ENCODE results near the gene CSNK1E.

The CSNK1E gene

DNA sequence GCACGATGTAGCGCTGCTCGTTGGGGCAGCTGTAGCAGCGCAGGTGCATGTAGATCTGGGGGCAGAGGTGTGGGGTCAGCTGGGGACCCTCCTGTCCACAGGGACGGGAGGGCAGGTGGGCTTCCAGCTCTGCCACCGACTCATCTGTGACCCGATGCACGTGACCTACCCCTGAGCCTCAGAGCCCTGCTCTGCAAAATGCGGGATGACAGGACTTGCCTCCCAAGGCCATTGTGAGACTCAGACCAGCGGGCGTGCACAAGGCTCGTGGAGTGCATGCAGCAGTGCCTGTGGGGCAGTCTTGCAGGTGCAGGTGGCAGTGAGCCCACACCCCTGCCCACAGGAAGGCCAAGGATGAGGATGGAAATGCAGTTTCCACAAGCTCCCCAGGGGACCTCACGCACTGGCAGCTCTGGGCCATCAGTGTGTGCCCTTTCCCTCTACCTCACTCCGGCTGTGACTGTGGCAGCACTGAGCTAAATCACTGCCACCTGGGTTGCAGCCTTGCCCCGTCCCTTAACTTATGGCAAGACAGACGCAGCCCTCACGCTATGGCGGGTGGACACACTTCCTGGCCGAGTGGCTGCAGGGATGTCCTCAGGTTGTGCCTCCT is 71.1 kb downstream of the CSNK1E start:
- no peak for DNase-seq

DNA sequence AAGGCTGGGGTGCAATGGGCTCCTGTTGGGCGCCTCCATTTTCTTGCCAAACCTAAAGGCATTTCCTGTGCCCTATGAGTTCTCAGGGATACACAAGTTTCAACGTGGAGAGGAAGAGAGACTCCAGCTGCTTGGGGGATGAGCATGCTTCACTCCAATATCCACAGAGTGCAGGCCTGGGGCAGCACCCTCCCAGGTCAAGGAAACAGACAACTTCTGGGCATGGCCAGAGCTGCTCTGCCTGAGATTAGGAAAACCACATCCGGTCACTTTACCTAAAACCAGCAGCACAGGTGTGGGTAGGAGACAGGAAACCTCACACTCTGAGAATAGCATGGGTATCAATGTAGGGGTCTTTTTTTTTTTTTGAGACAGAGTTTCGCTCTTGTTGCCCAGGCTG is 73.1 kb downstream of the CSNK1E start:
- no peak for DNase-seq

GRCh38 chr22:38243007-38243765 is 74.0 kb downstream of the CSNK1E start:
- DNase-seq = no peak

DNA sequence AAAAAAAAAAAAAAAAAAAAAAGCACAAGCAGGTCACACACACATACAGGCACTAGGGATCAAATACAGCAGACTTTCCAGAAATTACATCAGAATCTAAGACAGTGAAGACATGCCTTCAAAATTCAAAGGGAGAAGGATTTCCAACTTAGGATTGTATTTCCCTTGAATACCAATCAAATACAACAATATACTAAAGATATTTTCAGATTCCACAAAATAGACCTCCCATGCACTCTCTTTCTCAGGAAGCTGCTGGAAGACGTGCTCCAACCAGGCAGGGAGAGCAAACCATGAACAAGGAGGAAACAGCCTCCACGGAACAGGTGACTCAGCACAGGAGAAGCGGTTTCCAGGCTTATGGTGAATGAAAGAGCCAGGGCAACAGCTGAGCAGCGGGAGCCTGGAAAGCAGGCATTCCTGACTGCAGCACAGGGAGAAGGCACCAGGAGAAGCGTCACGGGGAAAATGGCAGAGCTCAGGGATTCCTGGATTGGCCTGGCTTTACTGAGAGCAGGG is 76.4 kb downstream of the CSNK1E start:
- DNase-seq = no peak

All from activated naive CD4-positive, alpha-beta T cell treated with anti-CD3 and anti-CD28 coated beads, Interleukin-2, amount 50 U/mL, for 16 hours (primary cell).